Right lobe of liver (tissue), 4 donors: ENCODE data around the gene KAZN.

Experiments used
- CTCF ChIP-seq, 4 donors: fragments of 200-600 bp in 3 of 4; fragments of 450-650 bp in 1 of 4; IDR thresholded peaks; one replicate each; pipeline versions ENCODE4 v1.5.1 to v1.8.0; 2016 to 2022; ENCODE audit warnings: antibody characterized with exemption in 4 of 4, mild to moderate bottlenecking in 2 of 4
- POLR2A ChIP-seq: fragments of 450-650 bp; IDR thresholded peaks from one replicate; pipeline ENCODE4 v1.6.1; 2017; ENCODE audit warnings: antibody characterized with exemption, mild to moderate bottlenecking
- donor health status: DM: no; HTN: no; CAD: no.
- donor health status: DM: no; HTN: no; CAD: no.
- donor health status: DM: no; HTN: yes; CAD: no.

GRCh38 chr1:14697353-14697752 lies 98.9 kb downstream of the KAZN start:
- TF ChIP-seq CTCF (IDR thresholded peaks at IDR 0.05) (no peak), POLR2A (no peak)
